IPS-20b (cell line): ENCODE measurements around the gene IGSF9.

Experiments
- H3K27ac ChIP-seq: one replicate; pipeline ENCODE4 v1.5.1; 2013; ENCODE audit warnings: low read length
- H3K27me3 ChIP-seq: 2 replicates; pipeline ENCODE4 v1.6.1; 2013; ENCODE audit warnings: mild to moderate bottlenecking, low read length, inconsistent platforms; ENCODE audit not compliant: insufficient read depth
- H3K36me3 ChIP-seq: 2 replicates; pipeline ENCODE4 v1.6.1; 2013; ENCODE audit warnings: low read depth, mild to moderate bottlenecking, inconsistent platforms, low read length, moderate library complexity; ENCODE audit not compliant: insufficient read depth
- H3K4me1 ChIP-seq: 2 replicates; pipeline ENCODE4 v1.6.1; 2013; ENCODE audit warnings: mild to moderate bottlenecking, control low read depth, inconsistent platforms, low read length, moderate library complexity; ENCODE audit not compliant: insufficient read depth
- H3K4me3 ChIP-seq: 2 replicates; pipeline ENCODE4 v1.5.1; 2013; ENCODE audit warnings: mild to moderate bottlenecking, low read length, inconsistent platforms
- H3K9ac ChIP-seq: 2 replicates; pipeline ENCODE4 v1.6.1; 2013; ENCODE audit warnings: low read depth, mild to moderate bottlenecking, inconsistent platforms, low read length, moderate library complexity
- H3K9me3 ChIP-seq: 2 replicates; pipeline ENCODE4 v1.6.1; 2013; ENCODE audit warnings: mild to moderate bottlenecking, low read depth, low read length, inconsistent platforms; ENCODE audit not compliant: insufficient read depth

The IGSF9 gene

GRCh38 chr1:159882527-159882862, 62.9 kb downstream of the IGSF9 start:
- H3K4me1 ChIP-seq: no peaks in the 10 kb centered on the region
- H3K9ac ChIP-seq: no peak overlapping the region
- no peaks in the 10 kb centered on the region for H3K27me3 ChIP-seq
- H3K9me3 ChIP-seq: no peaks in the 10 kb centered on the region
- H3K36me3 ChIP-seq: no peaks in the 10 kb centered on the region
- H3K4me3 ChIP-seq: no peak overlapping the region
- H3K27ac ChIP-seq: no peak overlapping the region

GRCh38 chr1:159881622-159882526, 63.5 kb downstream of the IGSF9 start:
- no peak overlapping the region for H3K4me3 ChIP-seq
- no peaks in the 10 kb centered on the region for H3K27me3 ChIP-seq
- H3K36me3 ChIP-seq: no peaks in the 10 kb centered on the region
- no peak overlapping the region for H3K27ac ChIP-seq
- H3K4me1 ChIP-seq: no peaks in the 10 kb centered on the region
- no peak overlapping the region for H3K9ac ChIP-seq
- H3K9me3 ChIP-seq: no peaks in the 10 kb centered on the region

DNA sequence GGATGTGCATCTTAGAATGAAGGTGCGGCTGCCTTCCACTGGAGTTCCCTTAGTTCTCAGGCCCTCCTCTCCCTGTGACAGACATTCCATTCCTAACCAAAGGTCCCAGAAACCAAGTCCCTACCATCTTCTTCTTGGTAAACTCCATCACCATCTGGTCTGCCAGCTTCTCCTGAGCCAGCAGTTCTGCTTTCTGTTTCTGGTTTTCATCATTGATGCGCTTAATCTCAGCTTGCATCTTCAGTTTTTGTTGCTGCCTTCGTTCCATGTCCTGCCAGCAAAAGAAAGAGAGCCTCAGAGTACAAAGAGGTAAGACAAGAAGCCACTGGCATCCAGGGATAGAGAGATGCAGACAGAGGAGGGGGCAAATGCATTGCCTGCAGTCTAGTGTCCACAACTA, 65.0 kb downstream of the IGSF9 start:
- no peak overlapping the region for H3K9ac ChIP-seq
- H3K4me1 ChIP-seq: no peaks in the 10 kb centered on the region
- no peaks in the 10 kb centered on the region for H3K36me3 ChIP-seq
- no peak overlapping the region for H3K27ac ChIP-seq
- no peaks in the 10 kb centered on the region for H3K27me3 ChIP-seq
- H3K9me3 ChIP-seq: no peaks in the 10 kb centered on the region
- no peak overlapping the region for H3K4me3 ChIP-seq

DNA sequence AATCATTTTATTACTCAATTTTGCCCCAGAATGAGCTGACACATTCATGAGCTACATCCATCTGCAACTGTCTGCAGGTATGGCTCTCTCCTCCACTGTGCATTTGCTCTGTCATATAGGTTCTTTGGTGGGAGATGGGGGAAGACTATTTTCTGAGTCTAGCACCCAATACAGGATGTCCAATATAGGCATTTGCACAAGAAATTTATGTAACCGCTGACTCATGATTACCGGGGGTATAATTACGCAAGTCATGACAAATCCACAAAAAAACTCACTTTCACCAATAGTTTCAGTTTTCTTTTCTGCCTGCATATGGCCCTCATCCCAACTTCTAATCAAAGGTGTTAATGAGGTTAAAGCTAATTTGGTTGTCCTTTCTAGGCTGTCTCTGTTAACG, 65.4 kb downstream of the IGSF9 start:
- H3K36me3 ChIP-seq: no peaks in the 10 kb centered on the region
- H3K4me3 ChIP-seq: no peak overlapping the region
- H3K4me1 ChIP-seq: no peaks in the 10 kb centered on the region
- no peak overlapping the region for H3K9ac ChIP-seq
- no peak overlapping the region for H3K27ac ChIP-seq
- H3K27me3 ChIP-seq: no peaks in the 10 kb centered on the region
- no peaks in the 10 kb centered on the region for H3K9me3 ChIP-seq

- Histone ChIP-seq H3K27me3 (no peaks in the 10 kb centered on the region), H3K27ac (no peak overlapping the region), H3K9ac (no peak overlapping the region), H3K4me1 (no peaks in the 10 kb centered on the region), H3K4me3 (no peak overlapping the region), H3K36me3 (no peaks in the 10 kb centered on the region), H3K9me3 (no peaks in the 10 kb centered on the region)
Observed at GRCh38 chr1:159879136-159879535, 66.3 kb downstream of the IGSF9 start.

- Histone ChIP-seq H3K9ac (no peak overlapping the region), H3K27ac (no peak overlapping the region), H3K4me1 (no peaks in the 10 kb centered on the region), H3K4me3 (no peak overlapping the region), H3K27me3 (no peaks in the 10 kb centered on the region), H3K9me3 (no peaks in the 10 kb centered on the region), H3K36me3 (no peaks in the 10 kb centered on the region)
Observed at GRCh38 chr1:159877695-159878444, 67.5 kb downstream of the IGSF9 start.
